ENCODE measurements around the gene ZDHHC14.
"Not testable (repeated sequence)": the region's sequence is repeated elsewhere in the genome, so short reads cannot be mapped to it uniquely, and the experiment has no call there.

Gene ZDHHC14

DNA sequence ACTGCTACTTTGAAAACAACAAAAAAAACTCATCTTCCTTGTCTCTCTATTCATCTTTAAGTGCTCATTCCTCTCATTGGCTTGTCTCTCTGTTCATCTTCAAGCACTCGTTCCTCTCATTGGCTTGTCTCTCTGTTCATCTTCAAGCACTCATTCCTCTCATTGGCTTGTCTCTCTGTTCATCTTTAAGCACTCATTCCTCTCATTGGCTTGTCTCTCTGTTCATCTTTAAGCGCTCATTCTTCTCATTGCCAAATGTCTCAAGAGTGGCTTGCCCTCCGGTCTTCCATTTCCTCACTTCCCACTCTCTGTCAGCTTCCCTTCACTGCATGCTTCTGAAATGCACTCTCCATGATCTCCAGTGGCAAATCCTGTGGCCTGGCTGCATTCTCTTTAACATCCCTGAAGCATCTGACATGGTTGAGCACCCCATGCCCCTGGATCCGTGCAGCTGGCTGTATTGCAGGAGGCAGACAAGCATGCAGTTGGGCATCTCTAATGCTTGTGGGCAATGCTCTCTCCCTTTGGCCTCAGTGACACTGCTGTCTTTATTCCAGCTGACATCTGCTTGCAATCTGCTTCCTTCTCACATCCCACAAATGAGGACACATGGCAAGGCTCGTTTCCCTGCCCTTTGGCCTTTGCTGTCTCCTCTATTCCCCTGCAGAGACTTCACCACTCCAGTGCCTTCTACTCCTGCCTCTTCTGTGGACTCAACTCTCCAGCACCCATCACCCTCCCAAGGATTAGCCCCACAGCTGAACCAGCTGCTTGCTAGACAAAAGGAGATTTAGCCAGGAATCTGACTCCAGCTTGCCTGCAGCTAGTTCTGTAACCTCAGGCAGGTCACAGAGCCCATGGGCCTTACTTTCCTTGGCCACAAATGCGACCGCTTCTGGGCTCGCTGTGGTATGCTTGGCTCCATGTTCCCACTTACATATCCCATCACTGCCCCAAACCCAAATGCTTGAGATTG is 298.9 kb downstream of the ZDHHC14 start:
- no peak for DNase-seq

DNA sequence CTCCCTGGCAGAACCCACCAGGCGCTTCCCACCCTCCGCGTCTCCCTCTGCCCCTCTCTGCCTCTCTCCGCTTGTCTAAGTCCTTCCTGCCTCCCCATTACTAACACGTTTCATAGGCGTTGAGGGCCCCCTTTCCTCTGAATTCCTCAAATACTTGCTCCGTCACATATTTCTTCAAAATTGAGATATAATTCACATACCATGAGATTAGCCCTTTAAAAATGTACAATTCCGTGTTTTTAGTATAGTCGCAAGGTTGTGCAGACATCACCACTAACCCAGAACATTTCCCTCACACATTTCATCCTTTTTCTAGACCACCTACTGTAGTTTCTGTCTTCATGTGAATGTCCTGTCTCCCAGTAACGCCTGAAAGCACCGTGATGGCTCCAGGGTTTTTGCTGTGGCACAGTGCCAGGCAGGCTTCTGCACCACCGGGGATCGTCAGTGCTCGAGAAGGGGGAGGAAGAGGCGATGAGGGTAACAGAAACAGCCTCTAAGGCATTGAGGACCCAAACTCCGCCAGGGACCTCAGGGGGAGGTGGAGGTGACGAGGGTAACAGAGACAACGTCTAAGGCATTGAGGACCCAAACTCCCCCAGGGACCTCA is 300.2 kb downstream of the ZDHHC14 start:
- no peak for DNase-seq

- no peak for DNase-seq
Observed at GRCh38 chr6:157682856-157683481, 302.0 kb downstream of the ZDHHC14 start.

- DNase-seq: no peak
Observed at GRCh38 chr6:157683707-157684106, 302.7 kb downstream of the ZDHHC14 start.

GRCh38 chr6:157684620-157685299 is 303.8 kb downstream of the ZDHHC14 start:
- DNase-seq: no peak

- no peak for DNase-seq
Observed at GRCh38 chr6:157685596-157686280, 304.7 kb downstream of the ZDHHC14 start.

DNA sequence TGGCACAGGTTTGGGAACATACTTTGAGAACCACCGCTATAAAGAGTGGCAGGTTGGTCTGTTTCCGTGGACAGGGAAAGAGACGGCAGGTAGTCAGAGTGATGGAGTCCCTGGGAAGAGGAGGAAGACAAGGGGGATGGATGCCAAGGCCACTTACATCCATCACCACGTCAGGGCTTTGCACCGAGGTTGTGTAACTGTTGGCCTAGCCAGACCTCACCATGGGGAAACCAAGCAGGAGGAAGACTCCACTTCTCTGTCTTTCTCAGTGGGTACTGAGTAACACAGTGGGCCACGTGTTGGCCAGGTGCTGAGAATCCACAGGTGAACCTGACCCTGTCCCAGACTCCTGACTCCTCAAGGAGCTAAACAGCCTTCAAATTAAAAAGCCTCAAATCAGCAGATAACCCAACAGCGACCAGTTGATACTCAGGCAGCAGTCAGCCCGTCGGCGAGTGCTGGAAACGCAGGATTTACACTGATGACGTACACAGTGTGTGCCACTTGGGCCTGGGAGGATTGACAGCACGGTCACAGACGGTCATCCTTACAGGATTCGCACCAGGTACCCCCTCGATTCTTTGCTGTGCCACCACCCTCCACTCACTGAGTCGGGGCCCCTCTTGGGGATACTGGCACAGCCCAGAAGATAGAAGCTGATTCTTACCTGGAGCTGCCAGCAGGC is 307.4 kb downstream of the ZDHHC14 start:
- DNase-seq: no peak

DNA sequence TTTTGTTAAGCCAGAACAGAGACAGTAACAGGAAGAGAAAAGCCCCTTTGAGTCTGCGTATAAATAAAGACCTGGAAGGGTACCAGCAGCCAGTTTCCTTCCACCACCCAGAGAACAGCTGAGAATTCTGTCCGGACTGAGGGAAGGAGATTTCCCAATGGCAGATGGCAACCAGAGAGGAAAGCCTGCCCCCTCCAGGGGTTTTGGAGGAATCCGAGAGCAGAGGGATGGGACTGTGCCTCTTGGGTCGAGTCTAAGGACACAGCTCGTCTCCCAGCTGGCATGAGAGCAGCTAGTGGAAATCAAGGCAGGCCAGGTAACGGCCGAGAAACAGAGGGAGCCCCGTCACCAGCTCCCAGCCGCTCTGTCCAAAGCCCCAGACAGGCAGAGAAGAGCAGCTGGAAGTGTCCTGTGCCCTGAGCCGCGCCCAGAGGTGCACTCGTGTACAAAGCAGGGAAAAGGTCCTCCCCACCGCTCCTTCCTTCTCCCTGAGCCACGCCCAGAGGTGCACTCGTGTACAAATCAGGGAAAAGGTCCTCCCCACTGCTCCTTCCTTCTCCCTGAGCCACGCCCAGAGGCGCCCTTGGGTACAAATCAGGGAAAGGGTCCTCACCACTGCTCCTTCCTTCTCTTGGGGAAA is 308.1 kb downstream of the ZDHHC14 start:
- no peak for DNase-seq

GRCh38 chr6:157689875-157690274 is 308.9 kb downstream of the ZDHHC14 start:
- no peak for DNase-seq

GRCh38 chr6:157690441-157691210 is 309.6 kb downstream of the ZDHHC14 start:
- no peak for DNase-seq

GRCh38 chr6:157691621-157692020 is 310.6 kb downstream of the ZDHHC14 start:
- DNase-seq: not testable (repeated sequence)

DNA sequence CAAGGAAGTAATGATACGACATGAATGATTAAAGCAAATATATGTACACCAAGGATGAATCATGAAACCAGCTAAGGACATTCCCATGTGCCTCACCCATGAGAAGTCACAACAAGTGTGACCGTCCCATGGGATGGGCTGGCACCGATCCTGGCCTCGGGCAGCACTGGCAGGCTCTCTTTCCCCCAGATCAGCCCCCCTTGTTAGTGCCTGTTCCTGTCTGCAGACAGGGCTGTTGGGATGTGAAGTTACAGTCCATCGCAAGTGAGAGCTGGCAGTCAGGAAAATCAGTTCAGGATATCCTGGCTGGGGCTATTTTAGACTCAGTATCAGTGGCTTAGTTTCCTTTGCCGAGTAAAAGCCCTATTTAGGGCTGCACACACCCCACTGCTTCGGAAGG is 312.9 kb downstream of the ZDHHC14 start:
- DNase-seq: no peak

GRCh38 chr6:157695301-157696040 is 314.5 kb downstream of the ZDHHC14 start:
- DNase-seq: no peak

DNA sequence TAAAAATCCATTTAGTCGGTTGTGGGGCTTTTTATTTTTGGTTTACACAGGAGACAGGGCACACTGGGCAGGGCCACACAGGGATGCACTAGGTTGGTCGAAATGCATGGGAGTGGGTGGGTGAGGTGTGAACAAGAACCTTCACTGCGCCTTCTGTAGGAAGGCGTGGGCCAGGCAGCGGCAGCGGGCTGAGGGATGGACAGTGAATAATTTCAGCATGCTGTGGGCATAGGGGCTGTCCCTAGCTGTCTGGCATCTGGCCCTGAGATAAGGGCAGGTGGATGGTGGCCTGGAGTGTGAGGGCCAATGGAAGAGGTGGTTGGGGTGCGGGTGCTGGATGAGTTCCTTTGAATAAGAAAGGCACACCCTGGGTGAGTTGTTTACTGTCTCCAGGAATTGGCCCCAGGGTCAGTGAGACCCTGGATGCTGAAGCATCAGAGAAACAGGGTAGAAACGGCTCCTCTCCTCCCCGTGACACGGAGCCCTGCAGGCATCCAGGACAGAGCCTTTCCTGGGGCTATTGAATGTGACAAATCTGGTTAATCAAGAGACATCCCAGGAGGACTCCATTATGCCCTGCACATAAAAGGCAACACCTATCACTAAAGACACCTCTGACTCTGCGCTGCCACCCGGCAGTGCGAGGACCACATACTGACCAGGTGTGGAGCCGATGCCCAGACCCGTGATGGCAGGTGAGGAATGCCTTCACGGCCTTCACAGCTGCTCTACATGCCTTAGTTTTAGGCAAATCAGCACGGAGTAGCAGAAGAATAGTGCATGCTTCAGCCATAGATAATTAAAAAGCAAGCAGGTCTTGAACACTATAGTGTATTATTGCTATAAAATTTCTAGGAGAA is 319.0 kb downstream of the ZDHHC14 start:
- no peak for DNase-seq

GRCh38 chr6:157706351-157706750 is 325.4 kb downstream of the ZDHHC14 start:
- not testable (repeated sequence) for DNase-seq

DNA sequence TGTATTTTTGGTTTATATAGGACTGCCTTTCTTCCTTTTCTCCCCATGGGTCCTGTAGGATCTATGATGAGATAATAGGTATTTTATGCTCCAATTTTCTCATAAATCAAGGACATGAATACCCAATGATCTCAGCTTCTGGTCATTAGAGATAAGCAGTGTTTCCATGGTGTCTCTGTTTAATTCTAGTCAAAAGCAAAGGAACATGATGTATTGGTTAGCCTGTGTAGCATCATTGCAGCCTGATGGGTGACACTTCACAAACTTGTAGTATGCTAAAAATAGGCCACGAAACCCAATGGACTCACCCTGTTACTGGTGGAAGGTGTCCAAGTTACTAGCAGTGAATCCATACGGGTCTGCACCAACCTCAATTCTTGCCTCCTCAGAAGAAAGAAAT is 325.9 kb downstream of the ZDHHC14 start:
- no peak for DNase-seq

- DNase-seq: no peak
Observed at GRCh38 chr6:157707576-157707975, 326.6 kb downstream of the ZDHHC14 start.

DNA sequence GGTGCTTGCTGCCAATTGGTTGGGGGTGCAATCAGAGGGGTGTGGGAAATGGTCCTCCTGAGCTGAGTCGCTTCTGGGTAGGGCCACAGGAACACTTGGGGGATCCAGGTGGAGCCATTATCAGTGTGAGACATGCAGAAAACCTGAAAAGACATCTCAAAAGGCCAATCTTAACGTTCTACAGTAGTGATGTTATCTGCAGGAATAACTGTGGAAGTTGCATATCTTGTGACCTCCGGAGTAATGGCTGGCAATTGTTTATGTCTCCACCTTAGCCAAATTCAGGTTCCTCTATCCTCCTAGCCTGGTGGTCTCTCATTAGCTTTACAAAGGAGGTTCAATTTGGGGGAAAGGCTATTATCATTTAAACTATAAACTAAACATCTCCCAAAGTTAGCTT is 327.2 kb downstream of the ZDHHC14 start:
- no peak for DNase-seq

DNA sequence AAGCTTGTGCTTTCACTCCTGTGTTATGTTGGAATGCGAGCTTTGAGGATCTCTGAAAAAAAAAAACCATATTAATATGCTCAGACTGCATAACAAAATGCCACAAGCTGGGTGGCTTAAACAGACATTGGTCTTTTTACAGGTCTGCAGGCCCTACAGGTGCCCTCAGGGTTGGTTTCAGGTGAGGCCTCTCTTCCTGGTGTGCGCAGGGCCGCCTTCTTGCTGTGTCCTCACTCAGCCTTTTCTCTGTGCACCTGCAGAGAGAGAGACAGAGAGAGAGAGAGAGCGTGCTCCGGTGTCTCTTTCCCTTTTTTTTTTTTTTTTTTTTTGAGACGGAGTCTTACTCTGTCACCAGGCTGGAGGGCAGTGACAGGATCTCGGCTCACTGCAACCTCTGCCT is 327.9 kb downstream of the ZDHHC14 start:
- DNase-seq: no peak
